ENCODE results near the gene LYPD1. TPM values are rescaled to one million over a fixed set of nuclear protein-coding genes. Genes with fewer than 3 reads are reported as not detected.

Gene LYPD1
- polyA plus RNA-seq, 1 experiment, result 9.2 TPM

DNA sequence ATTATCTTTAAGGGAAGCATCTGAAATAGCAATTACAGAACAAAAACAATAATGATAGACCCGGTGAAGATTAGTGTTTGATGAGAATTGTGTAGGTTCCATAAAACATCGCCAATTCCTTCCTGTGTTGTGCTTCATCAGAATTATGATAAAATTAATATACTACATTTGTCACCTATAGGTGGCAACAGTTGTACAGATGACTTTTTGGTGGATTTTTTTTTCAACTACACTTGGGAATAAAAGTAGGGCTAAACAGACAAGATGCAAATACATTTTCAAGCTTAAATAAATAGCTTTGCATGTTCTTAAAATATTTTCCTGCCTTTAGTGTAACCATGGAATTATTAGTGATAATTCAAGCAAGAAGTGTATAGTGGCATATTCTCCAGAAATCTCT lies 7.0 kb upstream of the LYPD1 start:
- ChIA-PET POLR2A (no interaction called here), CTCF (interaction anchor here (1.0 to 1.3 kb wide), 2 partner anchors 17 to 19 kb away, joined by 3 to 4 read pairs; no protein-coding TSS in a partner anchor)
- Histone ChIP-seq H3K36me3 (ENCODE audit: control insufficient read depth, insufficient read depth, low read length) (no peaks in the 10 kb centered on the region), H3K4me3 (ENCODE audit: low read depth, low read length) (no peak overlapping the region), H3K27me3 (ENCODE audit: control insufficient read depth, insufficient read depth, low read length) (no peaks in the 10 kb centered on the region)
- no peak for TF ChIP-seq CTCF (IDR thresholded peaks at IDR 0.05; ENCODE audit: insufficient read depth, low read depth, low read length)
- DNase-seq (ENCODE audit: low read depth), result no peak

- DNase-seq (ENCODE audit: low read depth), result peak; percentile 57
- H3K36me3 ChIP-seq (ENCODE audit: control insufficient read depth, insufficient read depth, low read length), result no peaks in the 10 kb centered on the region
- CTCF ChIA-PET, result no interaction called here
- peak overlapping the region; percentile 43; the same call in 1 of the 2 replicates for H3K4me3 ChIP-seq (ENCODE audit: low read depth, low read length)
- no peak for TF ChIP-seq CTCF (IDR thresholded peaks at IDR 0.05; ENCODE audit: insufficient read depth, low read depth, low read length)
- POLR2A ChIA-PET, result no interaction called here
- H3K27me3 ChIP-seq (ENCODE audit: control insufficient read depth, insufficient read depth, low read length), result peaks cover 8% of the 10 kb centered on the region
Observed at GRCh38 chr2:132671151-132671835, 1.3 kb upstream of the LYPD1 start.

DNA sequence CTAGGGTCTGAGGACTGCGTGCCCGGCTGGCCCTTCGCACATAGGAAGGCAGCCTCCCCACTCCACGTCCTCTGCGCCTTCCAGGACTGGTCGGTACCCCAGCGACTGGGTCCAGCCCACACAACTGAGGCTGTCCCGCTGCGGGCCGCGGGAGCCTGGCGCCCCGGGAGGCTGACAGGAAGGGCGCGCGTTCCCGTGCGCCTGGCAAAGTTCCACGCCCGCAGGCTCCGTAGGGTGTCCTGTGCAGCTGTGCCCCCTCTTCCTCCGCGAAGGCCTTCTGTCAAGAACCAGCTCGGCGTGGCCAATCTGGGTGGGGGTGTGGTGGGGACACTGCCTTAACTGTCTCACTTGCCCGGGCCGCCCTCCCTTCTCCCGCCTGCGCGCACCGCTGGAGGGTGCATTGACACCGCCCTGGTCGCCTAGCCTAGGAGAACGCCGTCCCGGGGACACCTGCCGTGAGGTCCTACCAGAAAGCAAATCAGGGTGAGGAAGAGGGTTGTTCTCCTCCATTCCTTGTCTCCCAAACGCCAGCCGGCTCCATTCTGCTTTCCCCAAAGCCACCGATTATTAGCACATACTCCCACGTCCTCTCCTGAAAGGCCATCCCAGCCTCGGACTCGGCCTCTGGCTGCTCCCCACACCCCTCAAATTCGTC lies 618 bp upstream of the LYPD1 start:
- H3K36me3 ChIP-seq (ENCODE audit: control insufficient read depth, insufficient read depth, low read length), result no peaks in the 10 kb centered on the region
- H3K27me3 ChIP-seq (ENCODE audit: control insufficient read depth, insufficient read depth, low read length), result peaks cover 8% of the 10 kb centered on the region
- CTCF ChIA-PET, result no interaction called here
- TF ChIP-seq CTCF (IDR thresholded peaks at IDR 0.05; ENCODE audit: insufficient read depth, low read depth, low read length), result 0 out of 2 replicates have a peak, but pooled peaks have one; percentile 7
- DNase-seq (ENCODE audit: low read depth), result no peak
- H3K4me3 ChIP-seq (ENCODE audit: low read depth, low read length), result peak overlapping the region; percentile 43
- POLR2A ChIA-PET, result no interaction called here

DNA sequence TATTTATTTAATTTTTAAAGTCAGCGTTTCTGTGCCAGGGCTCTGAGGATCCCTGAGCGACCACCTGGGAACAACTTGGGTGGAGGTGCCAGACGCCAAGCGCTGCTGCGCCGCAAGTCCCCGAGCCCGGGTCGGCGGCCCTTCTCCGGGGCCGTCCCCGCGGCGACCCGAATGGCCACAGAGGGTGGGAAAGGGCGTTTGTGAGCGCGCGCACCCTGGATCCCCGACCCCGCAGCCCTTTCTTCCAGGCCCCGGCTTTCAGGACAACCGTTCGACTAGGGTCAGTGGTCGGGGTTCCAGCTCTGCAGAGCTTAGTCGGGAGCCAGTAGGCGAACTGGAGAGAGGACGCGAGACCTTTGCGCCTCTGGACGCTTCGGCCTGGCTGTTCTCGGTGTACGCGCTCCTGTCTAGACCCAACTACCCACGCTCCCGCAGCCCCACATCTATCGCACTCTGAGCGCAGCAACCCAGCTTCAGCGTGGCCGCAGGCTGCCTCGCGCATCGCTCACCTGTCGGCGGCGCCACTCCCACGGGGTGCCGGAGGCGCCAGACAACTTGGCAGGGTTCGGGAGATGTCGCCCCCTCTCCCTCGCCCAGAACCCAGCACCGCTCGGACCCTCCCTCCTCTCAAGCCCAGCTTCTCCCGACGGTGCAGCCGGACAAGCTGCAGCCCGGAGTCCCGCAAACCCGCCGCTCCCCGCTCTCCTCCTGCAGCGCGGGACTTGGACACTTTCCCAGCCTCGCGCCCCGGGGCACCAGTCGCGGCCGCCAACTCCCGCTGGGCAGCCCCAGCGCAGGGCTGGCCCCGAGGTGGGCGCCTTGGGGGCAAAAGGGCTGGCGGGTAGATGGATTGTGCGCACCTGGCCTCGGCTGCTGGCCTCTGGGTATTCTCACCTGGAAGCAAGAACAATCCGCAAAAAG lies 758 bp downstream of the LYPD1 start:
- peak overlapping the region; percentile 43 for H3K4me3 ChIP-seq (ENCODE audit: low read depth, low read length)
- peaks cover 8% of the 10 kb centered on the region for H3K27me3 ChIP-seq (ENCODE audit: control insufficient read depth, insufficient read depth, low read length)
- ChIA-PET CTCF (no interaction called here), POLR2A (no interaction called here)
- TF ChIP-seq CTCF (IDR thresholded peaks at IDR 0.05; ENCODE audit: insufficient read depth, low read depth, low read length), result no peak
- DNase-seq (ENCODE audit: low read depth), result no peak
- no peaks in the 10 kb centered on the region for H3K36me3 ChIP-seq (ENCODE audit: control insufficient read depth, insufficient read depth, low read length)
